Activated CD4-positive, alpha-beta T cell treated with anti-CD3 and anti-CD28 coated beads for 1 hour (primary cell): ENCODE results near the gene MROH7.

Experiments
- DNase-seq: peaks from one replicate; pipeline ENCODE4 v3.0.0-alpha.2; 2020

MROH7 gene

GRCh38 chr1:54640863-54641836, at the start of gene MROH7:
MROH7 (plus strand) TSS chr1:54641786; CDS start chr1:54652927, 11,141 bp downstream.
- no peak for DNase-seq

GRCh38 chr1:54593571-54594160, 47.9 kb upstream of the MROH7 start:
- no peak for DNase-seq

GRCh38 chr1:54594463-54594862, 47.1 kb upstream of the MROH7 start:
- no peak for DNase-seq

GRCh38 chr1:54595956-54596498, 45.6 kb upstream of the MROH7 start:
- DNase-seq: no peak

GRCh38 chr1:54596756-54597155, 44.8 kb upstream of the MROH7 start:
- DNase-seq: no peak

GRCh38 chr1:54597455-54598030, 44.0 kb upstream of the MROH7 start:
- no peak for DNase-seq

GRCh38 chr1:54599211-54599823, 42.3 kb upstream of the MROH7 start:
- no peak for DNase-seq

- no peak for DNase-seq
Measured at GRCh38 chr1:54600947-54601721, 40.5 kb upstream of the MROH7 start.

GRCh38 chr1:54601730-54602129, 39.9 kb upstream of the MROH7 start:
- no peak for DNase-seq

GRCh38 chr1:54602554-54602953, 39.0 kb upstream of the MROH7 start:
- DNase-seq: no peak

- DNase-seq: no peak
Measured at GRCh38 chr1:54603241-54603640, 38.3 kb upstream of the MROH7 start.

- no peak for DNase-seq
Measured at GRCh38 chr1:54604051-54604450, 37.5 kb upstream of the MROH7 start.

- DNase-seq: peak; percentile 9
Measured at GRCh38 chr1:54604572-54605370, 36.8 kb upstream of the MROH7 start.

- no peak for DNase-seq
Measured at GRCh38 chr1:54606096-54606989, 35.2 kb upstream of the MROH7 start.

- DNase-seq: no peak
Measured at GRCh38 chr1:54606990-54607325, 34.6 kb upstream of the MROH7 start.

- no peak for DNase-seq
Measured at GRCh38 chr1:54607821-54608565, 33.6 kb upstream of the MROH7 start.

- no peak for DNase-seq
Measured at GRCh38 chr1:54608566-54609230, 32.9 kb upstream of the MROH7 start.

- no peak for DNase-seq
Measured at GRCh38 chr1:54609301-54609921, 32.2 kb upstream of the MROH7 start.

- DNase-seq: no peak
Measured at GRCh38 chr1:54610048-54610447, 31.5 kb upstream of the MROH7 start.
